ENCODE measurements around the gene HTRA2.
A peak's percentile ranks its signal among the peaks of the same experiment; 100 is the strongest.

Gene HTRA2

DNA sequence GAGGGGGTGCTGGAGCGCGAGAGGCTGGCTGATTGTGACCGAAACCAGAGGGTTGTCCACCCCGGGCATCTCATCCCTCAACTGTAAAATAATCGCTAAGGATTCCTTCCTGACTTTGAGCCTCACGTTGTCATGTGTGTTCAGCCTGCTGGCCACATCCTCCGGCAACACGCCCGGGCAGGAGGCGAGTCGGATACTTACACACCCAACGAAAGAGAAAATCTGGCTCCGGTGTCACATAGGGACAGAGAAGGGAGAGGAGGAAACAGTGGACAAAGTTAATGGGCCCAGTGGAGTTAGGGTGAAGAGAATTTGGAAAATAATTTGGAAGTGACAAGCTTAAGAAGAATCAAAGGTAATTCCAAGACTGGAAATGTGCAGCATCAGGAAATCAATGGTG lies 13.1 kb upstream of the HTRA2 start:
- DNase-seq = no peak

DNA sequence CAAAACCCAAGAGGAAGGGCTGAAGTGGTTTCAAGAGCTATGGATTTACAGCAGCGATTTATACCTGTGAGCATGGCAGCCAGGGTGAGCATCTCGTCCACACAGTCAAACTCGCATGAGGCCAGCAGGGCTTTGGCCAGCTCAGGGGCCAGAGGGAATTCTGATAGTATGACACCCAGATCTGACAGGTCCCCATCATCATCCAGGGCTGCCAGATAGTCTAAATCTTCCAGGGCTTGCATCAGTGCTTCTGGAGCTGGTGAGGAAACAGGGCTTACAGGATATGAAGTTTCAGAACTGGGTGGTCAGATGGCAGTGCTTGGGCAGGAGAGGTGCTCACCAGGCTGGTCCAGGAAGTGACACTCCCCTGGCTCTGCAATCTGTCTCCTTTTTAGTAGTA lies 7.2 kb upstream of the HTRA2 start:
- DNase-seq = no peak

DNA sequence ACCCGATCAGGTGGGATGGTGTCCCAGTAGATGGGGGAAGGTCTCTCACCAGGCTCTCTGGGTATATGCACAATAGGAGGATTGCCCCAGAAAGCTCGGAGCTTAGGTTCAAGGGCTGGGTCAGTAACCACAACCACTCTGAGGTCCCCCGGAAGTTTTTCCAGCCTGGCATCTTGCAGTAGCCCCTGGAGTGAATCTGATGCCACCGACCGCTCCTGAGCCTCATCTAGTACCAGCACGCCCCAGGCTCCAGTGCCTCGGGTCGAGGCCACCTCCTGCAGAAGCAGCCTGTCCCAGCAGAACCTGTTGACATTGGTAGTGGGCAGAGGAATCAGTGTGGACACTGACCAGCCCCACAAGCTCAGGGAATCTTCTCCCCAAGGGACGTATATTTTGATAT lies 5.7 kb upstream of the HTRA2 start:
- DNase-seq = no peak

DNA sequence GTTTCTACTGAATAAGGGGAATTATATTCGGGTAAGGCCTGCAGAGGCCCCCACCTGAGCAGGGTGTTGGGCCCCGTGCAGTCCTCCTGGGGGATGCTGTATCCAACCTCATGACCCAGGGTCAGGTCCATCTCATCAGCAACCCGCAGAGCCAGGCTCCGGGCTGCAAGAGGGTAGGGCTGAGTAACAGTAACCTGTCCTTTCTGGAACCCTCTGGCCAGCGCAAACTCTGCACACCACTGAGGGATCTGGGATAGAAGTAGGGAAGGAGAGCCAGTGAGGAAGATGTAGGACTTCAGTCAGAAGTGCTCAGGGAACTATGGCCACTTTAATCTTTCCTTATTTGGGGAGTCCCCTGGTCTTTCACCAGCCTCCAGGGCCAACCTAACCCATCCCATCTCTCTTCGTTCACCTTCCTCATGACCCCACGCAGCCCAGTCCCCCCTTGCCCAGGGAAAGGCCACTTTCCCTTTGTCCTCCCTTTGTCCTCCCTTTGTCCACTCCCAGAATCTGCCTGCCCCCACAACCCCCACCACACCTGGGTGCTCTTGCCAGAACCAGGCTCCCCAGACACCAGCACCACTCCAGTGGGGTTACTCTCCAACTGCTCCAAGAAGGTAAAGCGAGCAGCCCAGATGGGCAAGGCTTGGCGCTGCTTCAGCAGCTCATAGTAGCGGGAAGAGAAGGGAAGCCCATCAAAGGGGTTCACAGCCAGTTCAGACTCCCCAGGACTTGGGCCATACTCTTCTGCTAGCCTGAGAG lies 4.6 kb upstream of the HTRA2 start:
- DNase-seq = no peak

DNA sequence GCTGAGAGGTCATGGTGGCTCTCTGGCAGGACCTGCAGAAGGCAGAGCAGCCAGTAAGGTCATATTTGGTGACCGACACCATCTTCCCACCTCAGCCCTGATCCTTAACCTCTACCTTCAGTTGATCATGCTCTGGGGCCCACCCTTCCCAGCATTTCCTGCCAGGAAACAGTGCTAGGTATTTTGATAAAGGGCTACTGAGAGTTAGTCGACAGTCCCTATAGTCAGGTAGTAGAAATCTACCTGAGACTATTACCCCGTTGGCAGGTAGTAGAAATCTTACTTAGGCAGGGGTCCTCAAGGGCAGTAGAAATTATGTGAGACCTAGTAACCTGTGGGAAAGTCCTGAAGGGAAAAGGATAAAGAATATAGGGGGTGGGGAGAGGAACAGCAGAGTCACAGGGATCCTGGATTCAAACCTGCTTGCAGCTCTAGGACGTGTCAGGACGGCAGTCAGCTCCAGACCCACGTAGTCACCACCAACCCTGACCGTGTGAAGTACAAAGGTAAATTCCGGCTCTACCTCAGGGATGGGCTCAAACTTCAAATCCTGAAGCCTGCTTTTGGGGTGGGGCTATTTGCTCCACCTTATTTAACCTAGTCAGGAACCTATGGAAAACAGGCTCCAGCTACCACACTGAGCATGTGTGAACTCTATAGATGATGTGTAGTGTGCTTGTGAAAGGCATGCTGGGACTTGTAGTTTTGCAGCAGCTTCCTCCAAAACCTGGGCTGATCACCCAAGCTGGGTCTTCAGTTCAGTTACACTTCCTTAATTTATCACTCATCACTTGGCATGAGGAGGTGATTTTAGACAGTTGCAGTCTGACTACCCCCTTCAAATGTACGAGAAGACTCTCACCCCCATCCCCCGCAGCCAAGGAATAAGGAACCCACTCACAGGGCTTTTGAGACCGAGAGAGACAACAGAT lies 3.8 kb upstream of the HTRA2 start, which contains the start of gene DQX1:
Gene DQX1, minus strand, starts transcription at position 515 of the 932 bp plus-strand sequence. Its CDS starts 502 bp downstream, at position 13.
- DNase-seq = peak; percentile 30

DNA sequence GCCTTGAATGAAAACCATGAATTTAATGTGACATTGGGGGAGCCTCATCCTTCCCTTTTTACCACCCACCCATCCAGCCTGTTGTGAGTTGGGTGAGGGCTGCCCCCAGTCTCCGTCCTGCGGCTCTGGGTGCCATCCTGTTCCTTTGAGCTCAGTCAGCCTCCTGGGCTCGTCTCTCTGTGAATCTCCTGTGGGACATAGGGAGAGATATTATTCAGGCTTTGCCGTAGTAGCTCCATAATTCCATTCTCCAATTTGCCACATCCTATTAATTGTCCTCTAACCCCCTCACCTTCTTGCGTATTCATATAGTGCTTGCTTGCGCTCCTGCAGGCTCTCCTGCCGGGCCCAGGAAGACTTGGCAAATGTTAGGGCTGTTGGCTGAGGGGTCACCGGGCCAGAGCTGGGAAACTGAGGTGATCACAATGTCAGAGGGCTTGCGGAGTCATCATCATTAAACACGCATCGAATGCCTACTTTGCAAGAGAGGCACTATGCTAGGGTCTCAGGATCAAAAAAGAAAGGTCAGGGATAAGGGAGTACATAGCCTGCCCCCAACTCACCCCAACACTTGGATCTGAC lies 3.0 kb upstream of the HTRA2 start:
- DNase-seq = no peak

DNA sequence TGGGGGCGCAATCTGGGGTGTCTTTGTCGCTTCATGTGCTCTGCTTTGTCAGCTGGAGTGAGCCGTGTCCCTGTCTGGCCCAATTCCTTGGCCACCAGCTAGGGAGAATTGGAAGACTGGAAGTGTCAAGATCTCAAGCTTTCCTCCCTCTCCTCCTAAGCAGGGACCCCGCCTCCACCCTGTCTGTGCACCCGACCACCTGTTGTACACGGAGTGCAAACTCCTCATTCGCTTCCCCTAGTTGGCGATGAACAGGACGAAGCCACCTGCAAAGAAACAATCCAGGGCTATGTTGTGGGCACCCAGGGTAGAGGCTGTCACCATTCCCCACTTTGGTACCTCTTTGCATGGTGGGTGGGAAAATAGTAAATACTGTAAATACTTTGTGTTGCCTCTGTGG lies 2.0 kb upstream of the HTRA2 start:
- DNase-seq = no peak

DNA sequence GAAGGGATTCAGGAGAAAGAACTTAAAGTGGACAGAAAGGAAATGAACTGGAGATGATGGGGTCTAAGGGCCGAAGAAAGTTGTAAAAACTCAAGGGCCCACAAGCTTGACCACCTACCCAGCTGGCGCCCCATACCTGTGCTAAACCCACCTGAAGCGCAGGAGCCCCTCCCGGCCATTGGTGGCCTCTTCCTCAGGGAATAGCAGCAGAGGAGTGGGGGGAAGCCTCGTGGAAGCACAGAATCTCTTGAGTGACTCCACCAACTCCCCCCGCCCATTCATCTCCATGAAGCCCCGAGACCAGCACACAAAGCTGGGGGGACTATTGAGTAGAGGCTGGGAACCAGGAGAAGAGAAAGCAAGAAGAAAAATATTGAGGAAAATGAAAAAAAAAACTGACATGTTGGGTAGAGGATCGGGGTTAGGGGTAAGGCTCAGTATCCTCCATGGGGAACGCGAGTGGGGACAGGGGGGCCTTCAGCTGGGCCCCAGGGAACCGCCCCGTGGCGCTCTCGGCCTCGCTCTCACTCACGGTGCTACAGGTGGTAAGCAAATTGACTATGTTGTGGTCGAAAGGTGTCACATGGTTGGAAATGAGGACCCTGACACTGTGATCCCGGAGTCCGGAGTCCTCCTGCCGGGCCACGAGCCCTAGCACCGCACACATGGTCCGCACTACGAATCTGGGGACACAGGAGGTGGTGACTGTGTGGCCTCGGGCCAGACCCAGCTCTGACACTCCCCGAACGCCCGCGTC lies 955 bp upstream of the HTRA2 start:
- DNase-seq = peak; percentile 19

DNA sequence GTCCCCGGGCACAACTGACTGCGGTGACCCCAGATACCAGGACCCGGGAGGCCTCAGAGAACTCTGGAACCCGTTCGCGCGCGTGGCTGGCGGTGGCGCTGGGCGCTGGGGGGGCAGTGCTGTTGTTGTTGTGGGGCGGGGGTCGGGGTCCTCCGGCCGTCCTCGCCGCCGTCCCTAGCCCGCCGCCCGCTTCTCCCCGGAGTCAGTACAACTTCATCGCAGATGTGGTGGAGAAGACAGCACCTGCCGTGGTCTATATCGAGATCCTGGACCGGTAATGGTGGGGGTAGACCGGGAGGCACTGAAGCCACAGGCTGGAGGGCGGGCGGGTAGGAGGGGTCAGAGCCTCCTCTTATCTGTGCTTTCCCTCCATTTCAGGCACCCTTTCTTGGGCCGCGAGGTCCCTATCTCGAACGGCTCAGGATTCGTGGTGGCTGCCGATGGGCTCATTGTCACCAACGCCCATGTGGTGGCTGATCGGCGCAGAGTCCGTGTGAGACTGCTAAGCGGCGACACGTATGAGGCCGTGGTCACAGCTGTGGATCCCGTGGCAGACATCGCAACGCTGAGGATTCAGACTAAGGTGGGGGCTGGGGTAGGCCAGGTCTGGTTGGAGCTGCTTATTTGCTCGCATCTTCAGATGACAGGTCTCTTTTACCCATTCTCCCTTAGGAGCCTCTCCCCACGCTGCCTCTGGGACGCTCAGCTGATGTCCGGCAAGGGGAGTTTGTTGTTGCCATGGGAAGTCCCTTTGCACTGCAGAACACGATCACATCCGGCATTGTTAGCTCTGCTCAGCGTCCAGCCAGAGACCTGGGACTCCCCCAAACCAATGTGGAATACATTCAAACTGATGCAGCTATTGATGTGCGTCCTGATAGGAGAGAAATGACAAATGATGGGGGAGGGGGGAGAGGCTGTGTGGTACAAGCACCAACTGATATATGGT lies 780 bp downstream of the HTRA2 start:
- peak; percentile 52 for DNase-seq

DNA sequence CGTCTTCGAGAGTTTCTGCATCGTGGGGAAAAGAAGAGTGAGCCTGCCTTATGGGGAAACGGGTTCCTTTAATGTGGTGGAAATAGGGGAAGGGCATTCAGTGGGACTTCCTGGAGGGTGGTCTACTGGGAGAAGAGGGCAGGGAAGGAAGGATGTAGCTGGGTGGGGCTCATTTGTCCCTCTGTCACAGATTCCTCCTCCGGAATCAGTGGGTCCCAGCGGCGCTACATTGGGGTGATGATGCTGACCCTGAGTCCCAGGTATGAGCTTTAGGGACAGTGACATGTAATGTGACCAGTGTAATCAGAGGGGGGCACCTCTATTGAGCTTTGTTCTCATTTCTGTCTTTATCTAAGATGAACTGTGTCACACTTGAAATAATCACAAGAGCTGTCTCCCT lies 1.9 kb downstream of the HTRA2 start:
- no peak for DNase-seq

DNA sequence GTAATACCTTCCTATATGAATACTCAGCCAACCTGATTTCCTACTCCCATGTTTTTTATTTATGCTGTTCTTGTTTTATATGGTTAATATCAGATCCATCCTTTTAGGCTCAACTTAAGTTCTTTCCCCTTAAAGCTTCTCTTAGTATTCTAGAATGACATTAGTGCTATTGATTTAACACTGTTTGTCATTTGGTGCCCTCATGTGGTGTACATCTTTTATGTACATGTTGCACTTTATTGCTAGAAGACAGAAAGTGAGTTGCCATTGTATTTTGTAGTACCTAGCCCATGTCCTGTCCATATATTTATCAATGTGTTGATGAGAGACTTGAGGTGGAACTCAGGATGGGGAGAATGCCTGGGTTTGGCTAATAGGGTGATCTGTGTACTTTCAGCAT lies 2.5 kb downstream of the HTRA2 start:
- no peak for DNase-seq

DNA sequence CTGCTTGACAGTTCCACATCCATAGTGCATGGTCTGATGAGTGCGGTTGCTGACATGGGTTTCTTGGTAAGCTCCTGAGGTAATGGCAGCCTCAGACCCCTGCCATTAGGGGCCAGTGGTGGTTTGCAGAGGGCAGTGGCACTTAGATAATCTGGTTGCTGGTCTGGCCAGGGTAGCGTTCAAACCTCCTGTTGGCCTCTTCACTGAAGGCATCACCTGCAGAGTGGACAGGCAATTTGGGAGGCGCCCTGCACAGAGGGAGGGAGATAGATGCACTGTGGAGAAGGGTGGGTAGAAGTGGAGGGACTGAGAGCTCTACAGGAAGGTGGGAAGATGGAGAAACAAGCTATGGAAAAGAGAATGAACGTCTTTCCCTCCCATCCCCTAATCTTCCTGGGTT lies 3.7 kb downstream of the HTRA2 start:
- DNase-seq = no peak

DNA sequence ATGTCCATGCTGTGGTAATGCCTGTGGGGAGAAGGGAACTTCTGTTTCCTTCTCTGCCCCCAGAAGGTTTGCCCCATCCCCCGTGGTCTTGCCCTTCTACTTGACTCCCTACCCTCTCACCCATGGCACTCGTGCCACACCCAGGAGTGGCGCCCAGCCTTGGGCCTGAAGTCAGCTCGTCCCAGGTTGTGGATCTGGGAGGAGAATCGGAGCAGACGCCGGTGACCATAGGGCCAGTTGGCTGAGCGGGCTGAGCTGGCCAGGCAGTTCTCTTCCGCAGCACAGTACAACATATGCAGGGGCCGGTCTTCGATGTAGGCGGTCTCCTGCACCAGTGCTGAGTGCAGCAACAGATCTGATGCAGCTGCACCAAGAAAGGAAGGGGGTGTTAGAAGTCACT lies 4.7 kb downstream of the HTRA2 start:
- DNase-seq = no peak

DNA sequence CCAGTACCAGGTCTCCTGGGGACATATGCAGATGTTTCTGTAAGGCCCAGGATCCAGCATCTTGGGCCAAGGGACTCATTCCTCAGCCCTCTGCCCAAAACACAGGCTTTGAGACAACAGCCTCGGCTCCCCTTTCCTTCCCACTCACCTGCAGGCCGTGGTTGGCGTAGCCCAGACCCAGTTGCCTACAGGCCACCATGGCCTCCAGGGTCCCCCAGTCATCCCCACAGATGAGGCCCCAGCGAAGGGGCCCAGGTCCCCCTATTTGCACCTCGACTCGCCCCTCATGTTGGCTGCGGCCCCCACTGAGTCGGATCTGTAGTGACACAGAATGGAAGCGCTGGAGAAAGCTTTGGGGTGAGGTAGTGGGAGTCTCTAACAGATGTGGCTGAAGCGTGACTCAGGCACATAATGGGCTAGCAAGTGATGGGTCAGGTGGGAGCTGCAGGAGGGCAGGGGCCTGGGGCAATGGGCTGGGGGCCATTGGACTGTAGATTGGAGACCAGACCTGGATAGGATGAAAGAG lies 5.8 kb downstream of the HTRA2 start:
- DNase-seq = no peak

DNA sequence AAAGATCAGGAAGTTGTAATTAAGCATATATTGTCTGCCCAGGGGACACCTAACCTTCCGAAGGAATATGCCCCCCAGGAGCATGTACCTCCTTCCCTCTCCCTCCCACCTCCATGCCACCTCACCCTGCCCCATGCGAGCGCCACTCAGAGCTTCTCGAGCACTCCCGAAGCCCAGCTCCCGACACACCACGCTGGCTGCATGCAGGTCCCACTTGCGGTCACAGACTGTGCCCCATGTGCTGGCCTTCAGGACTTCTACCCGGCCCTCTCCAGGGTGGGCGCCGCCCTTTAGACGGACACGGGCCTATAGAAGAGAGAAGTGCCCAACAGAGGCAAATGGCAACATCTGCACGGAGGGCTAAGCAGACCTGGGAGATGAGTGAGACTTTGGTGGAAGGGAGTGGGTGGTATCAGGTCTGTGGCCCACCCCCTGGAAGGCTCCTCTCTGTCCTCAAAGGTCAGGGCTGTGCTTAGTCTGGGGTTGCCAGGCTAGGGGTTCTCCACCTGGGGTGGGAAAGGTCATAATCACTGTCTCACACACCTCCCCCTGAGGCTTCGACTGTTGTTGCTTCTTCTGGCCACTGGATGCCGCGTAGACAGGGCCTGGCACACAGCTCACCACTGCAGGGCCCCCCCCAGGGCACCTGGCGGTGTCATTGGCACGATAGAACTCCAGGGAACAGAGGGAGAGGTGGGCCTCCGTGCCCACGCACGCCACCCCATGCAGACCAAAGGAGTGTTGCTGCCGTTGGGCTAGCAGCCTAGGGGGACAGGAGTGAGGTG lies 6.6 kb downstream of the HTRA2 start:
- DNase-seq = no peak

DNA sequence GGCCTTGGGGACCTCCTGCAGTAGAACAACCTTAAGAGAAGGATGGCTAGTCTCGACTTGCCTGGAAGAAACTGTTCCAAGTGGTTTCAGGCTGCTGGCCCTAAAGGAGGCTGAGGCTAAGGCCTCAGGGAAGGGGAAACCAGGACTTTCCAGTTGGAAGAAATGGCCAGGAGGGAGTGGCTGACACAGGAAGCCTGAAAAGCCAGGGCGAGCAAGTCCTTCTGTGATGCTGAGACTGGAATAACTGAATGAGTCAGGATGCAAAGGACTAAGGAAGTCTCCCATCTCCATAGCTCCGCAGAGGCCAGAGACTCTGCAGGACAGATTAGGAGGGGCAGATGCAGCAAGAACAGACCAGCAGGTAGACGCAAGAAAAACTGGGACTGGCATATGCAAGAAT lies 7.4 kb downstream of the HTRA2 start:
- no peak for DNase-seq

DNA sequence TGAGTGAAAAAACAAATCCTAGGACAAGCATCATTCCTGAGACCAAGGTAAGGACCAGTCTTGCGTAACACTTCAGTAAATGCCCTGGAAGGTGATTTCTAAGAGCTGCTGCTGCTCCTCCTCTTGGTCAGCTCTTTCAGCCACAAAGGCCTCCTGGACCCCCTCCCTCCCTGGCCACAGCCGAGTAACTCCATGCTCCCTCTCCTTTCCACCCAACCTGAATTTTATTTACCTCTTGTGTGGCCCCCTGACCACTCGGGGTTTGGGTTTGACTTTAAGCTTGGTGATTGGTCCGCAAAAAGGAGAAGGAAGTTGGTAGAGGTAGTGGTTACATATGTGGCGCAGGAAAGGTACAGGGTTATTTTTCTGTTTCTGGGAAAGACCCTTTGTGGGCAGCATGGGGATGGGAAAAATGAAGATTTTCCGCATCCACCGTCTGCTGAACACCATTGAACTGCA lies 9.2 kb downstream of the HTRA2 start:
- DNase-seq = no peak

DNA sequence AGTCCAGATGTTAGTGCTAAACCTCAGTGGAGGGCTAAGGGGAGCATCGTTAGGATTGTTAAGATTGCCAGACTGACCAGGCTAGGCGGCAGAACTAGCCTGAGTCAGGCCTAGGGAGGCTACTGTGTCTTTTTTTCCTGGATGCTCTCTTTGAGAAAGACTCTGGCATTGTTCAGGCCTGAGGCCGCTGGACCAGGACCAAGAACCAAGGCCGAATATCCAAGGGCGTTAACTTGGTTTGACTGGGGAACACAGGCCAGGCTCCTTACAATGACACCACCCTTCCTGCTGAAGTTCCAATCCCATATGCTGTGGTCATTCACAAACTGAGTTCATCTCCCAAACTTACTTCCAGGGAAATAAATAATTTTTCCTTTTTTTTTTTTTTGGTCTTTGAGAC lies 10.6 kb downstream of the HTRA2 start:
- no peak for DNase-seq

DNA sequence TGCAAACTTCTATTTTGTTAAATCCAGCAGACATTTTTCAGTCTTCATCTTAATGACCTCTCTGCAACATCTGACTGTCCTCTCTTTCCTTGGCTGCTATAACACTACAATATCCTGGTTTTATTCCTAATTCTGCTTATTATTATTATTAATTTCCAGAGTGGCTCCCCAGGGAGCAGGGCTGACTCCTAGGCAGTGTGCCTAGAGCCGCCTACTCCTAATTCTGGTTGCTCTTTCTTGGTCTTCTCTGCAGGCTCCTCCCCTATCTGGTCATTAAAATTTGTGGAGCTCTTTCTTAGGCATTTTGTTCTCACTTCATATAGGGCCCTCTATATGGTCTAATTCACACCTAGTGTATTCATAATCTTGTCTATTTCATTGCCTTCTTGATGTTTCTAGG lies 13.2 kb downstream of the HTRA2 start:
- DNase-seq = no peak

DNA sequence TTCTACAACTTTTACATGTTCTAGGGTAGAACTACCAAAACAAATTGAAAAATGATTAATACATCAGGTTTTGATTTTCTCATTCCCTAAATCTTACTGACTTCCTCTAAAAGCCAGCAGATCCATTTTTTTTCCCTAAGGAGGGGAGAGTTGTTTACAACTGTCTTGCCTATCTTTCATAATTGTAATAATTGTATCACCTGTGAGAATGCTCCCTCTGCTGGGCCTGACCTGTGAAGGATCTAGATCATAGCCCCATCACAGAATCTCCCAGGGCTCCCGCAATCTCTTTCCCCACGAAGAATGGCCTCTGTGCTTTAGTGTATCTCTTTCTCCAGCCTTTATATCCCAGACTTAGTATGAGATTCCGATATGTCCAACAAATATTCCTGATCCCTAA lies 14.9 kb downstream of the HTRA2 start:
- peak; percentile 36 for DNase-seq

DNA sequence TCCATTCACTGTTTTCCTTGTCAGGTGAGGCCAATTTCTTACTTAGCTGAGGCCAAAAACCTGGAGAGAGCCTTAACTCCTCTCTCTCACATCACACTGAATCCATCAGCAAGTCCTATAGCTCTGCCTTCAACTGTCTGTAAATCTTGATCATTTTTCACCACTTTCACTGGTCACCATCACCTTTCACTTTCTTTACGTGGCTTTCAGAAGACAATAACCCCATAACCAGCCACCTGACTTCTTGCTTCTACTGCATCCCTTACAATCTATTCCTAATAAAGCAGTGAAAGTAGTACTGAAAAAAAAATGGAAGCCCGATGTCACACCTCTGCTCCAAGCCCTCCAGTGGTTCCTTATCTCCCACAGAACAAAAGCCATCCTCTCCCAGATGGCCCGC lies 16.3 kb downstream of the HTRA2 start:
- no peak for DNase-seq
